Natural killer cell treated with Interleukin-12 subunit alpha and Interleukin-12 subunit beta and Interleukin-15 and Interleukin-18, amount 100 ng/mL, for 72 hours (primary cell): Measurements from ENCODE around the gene FUT8. TPM values are rescaled to one million over a fixed set of nuclear protein-coding genes. Genes with fewer than 3 reads are reported as not detected.
A peak's percentile ranks its signal among the peaks of the same experiment; 100 is the strongest.

ENCODE experiments used
- ATAC-seq, 2 donors: fragments of 150-1000 bp; cut with Tn5 transposase in 1 of 2; sonication (Bioruptor Pico), chemical (Tn5 transposase) in 1 of 2; 2 replicates each; pipeline ENCODE4 v1.10.0; 2021
- DNase-seq: peaks from one replicate; pipeline ENCODE4 v3.0.0; 2022; ENCODE audit warnings: low spot score
- H3K27ac Mint-ChIP-seq, 2 donors: 1 replicate in 1 of 2; 2 replicates in 1 of 2; pipeline ENCODE4 v1.8.0; 2022; ENCODE audit warnings: mixed read lengths in 2 of 2, mild to moderate bottlenecking in 1 of 2, moderate library complexity in 1 of 2
- H3K27me3 Mint-ChIP-seq, 2 donors: 1 replicate in 1 of 2; 2 replicates in 1 of 2; pipeline ENCODE4 v1.8.0; 2022; ENCODE audit warnings: mixed read lengths in 2 of 2
- H3K36me3 Mint-ChIP-seq: one replicate; pipeline ENCODE4 v1.8.0; 2022; ENCODE audit warnings: mixed read lengths
- H3K4me1 Mint-ChIP-seq, 2 donors: 1 replicate in 1 of 2; 2 replicates in 1 of 2; pipeline ENCODE4 v1.8.0; 2022; ENCODE audit warnings: low read depth in 2 of 2, mixed read lengths in 2 of 2, mild to moderate bottlenecking in 1 of 2
- H3K4me3 Mint-ChIP-seq: one replicate; pipeline ENCODE4 v1.8.0; 2022; ENCODE audit warnings: mixed read lengths
- H3K9me3 Mint-ChIP-seq: 2 replicates; pipeline ENCODE4 v1.8.0; 2022; ENCODE audit warnings: mixed read lengths
- total RNA-seq, 2 donors: library from RNA; stranded (reverse); gene quantifications; one replicate each; pipeline ENCODE4 v1.2.3, GENCODE V29; 2022

Gene FUT8
- total RNA-seq, 2 donors from 2014 or later, result 73.0 to 139 TPM

GRCh38 chr14:65548878-65549277 is 136.3 kb downstream of the FUT8 start:
- H3K27ac Mint-ChIP-seq, result no peak overlapping the region
- no peaks in the 10 kb centered on the region for H3K27me3 Mint-ChIP-seq
- no peaks in the 10 kb centered on the region for H3K9me3 Mint-ChIP-seq
- H3K36me3 Mint-ChIP-seq, result no peaks in the 10 kb centered on the region
- DNase-seq (no peak), ATAC-seq (no peak)
- H3K4me1 Mint-ChIP-seq, result peaks cover 0 to 7% of the 10 kb centered on the region in 2 donors
- no peak overlapping the region for H3K4me3 Mint-ChIP-seq

- no peaks in the 10 kb centered on the region for H3K9me3 Mint-ChIP-seq
- peaks cover 0 to 7% of the 10 kb centered on the region in 2 donors for H3K4me1 Mint-ChIP-seq
Observed at GRCh38 chr14:65549429-65549828, 136.9 kb downstream of the FUT8 start.

GRCh38 chr14:65550779-65551643 is 138.5 kb downstream of the FUT8 start:
- no peak overlapping the region for H3K4me3 Mint-ChIP-seq
- no peaks in the 10 kb centered on the region for H3K9me3 Mint-ChIP-seq
- no peak overlapping the region for H3K27ac Mint-ChIP-seq
- no peak for DNase-seq
- H3K27me3 Mint-ChIP-seq, result no peaks in the 10 kb centered on the region
- no peaks in the 10 kb centered on the region for H3K36me3 Mint-ChIP-seq
- ATAC-seq, result no peak
- peaks cover 0 to 7% of the 10 kb centered on the region in 2 donors for H3K4me1 Mint-ChIP-seq

More at GRCh38 chr14:65549429-65549828, 136.9 kb downstream of the FUT8 start:
- H3K36me3 Mint-ChIP-seq, result no peaks in the 10 kb centered on the region
- H3K27me3 Mint-ChIP-seq, result no peaks in the 10 kb centered on the region
- ATAC-seq (no peak), DNase-seq (no peak)
- H3K4me3 Mint-ChIP-seq, result no peak overlapping the region
- no peak overlapping the region for H3K27ac Mint-ChIP-seq

GRCh38 chr14:65552724-65553123 is 140.2 kb downstream of the FUT8 start:
- Mint-ChIP-seq H3K9me3 (no peaks in the 10 kb centered on the region), H3K36me3 (no peaks in the 10 kb centered on the region)
- no peak for ATAC-seq

GRCh38 chr14:65554837-65555236 is 142.3 kb downstream of the FUT8 start:
- H3K4me1 Mint-ChIP-seq, result peaks cover 0 to 7% of the 10 kb centered on the region in 2 donors
- H3K27ac Mint-ChIP-seq, result no peak overlapping the region
- ATAC-seq (no peak), DNase-seq (no peak)
- no peaks in the 10 kb centered on the region for H3K36me3 Mint-ChIP-seq
- H3K4me3 Mint-ChIP-seq, result no peak overlapping the region
- H3K9me3 Mint-ChIP-seq, result no peaks in the 10 kb centered on the region
- no peaks in the 10 kb centered on the region for H3K27me3 Mint-ChIP-seq

More at GRCh38 chr14:65552724-65553123, 140.2 kb downstream of the FUT8 start:
- no peak overlapping the region for H3K4me3 Mint-ChIP-seq
- DNase-seq, result no peak
- no peaks in the 10 kb centered on the region for H3K27me3 Mint-ChIP-seq
- H3K4me1 Mint-ChIP-seq, result peaks cover 0 to 7% of the 10 kb centered on the region in 2 donors
- H3K27ac Mint-ChIP-seq, result no peak overlapping the region

- Mint-ChIP-seq H3K36me3 (no peaks in the 10 kb centered on the region), H3K9me3 (no peaks in the 10 kb centered on the region), H3K27ac (no peak overlapping the region), H3K27me3 (no peaks in the 10 kb centered on the region), H3K4me1 (peaks cover 0 to 7% of the 10 kb centered on the region in 2 donors), H3K4me3 (no peak overlapping the region)
- DNase-seq (no peak), ATAC-seq (no peak)
Observed at GRCh38 chr14:65555358-65555757, 142.8 kb downstream of the FUT8 start.

- no peaks in the 10 kb centered on the region for H3K4me1 Mint-ChIP-seq
- DNase-seq, result no peak
- no peak overlapping the region for H3K4me3 Mint-ChIP-seq
- no peak for ATAC-seq
- no peaks in the 10 kb centered on the region for H3K9me3 Mint-ChIP-seq
- no peaks in the 10 kb centered on the region for H3K27me3 Mint-ChIP-seq
- peaks cover 8% of the 10 kb centered on the region for H3K36me3 Mint-ChIP-seq
- H3K27ac Mint-ChIP-seq, result no peak overlapping the region
Observed at GRCh38 chr14:65558363-65558762, 145.8 kb downstream of the FUT8 start.

- no peaks in the 10 kb centered on the region for H3K9me3 Mint-ChIP-seq
- no peak overlapping the region for H3K27ac Mint-ChIP-seq
- H3K27me3 Mint-ChIP-seq, result no peaks in the 10 kb centered on the region
- H3K4me1 Mint-ChIP-seq, result no peaks in the 10 kb centered on the region
- ATAC-seq (no peak), DNase-seq (no peak)
- no peak overlapping the region for H3K4me3 Mint-ChIP-seq
- peaks cover 15% of the 10 kb centered on the region for H3K36me3 Mint-ChIP-seq
Observed at GRCh38 chr14:65560340-65561027, 148.0 kb downstream of the FUT8 start.

- no peak overlapping the region for H3K4me3 Mint-ChIP-seq
- peaks cover 4 to 14% of the 10 kb centered on the region in 2 donors for H3K4me1 Mint-ChIP-seq
- H3K27me3 Mint-ChIP-seq, result no peaks in the 10 kb centered on the region
- H3K36me3 Mint-ChIP-seq, result peaks cover 20% of the 10 kb centered on the region
- no peak overlapping the region for H3K27ac Mint-ChIP-seq
- no peaks in the 10 kb centered on the region for H3K9me3 Mint-ChIP-seq
- DNase-seq (no peak), ATAC-seq (no peak)
Observed at GRCh38 chr14:65564370-65564769, 151.8 kb downstream of the FUT8 start.

GRCh38 chr14:65565948-65566347 is 153.4 kb downstream of the FUT8 start:
- H3K4me1 Mint-ChIP-seq, result peaks cover 8 to 19% of the 10 kb centered on the region in 2 donors

GRCh38 chr14:65566820-65567522 is 154.4 kb downstream of the FUT8 start:
- Mint-ChIP-seq H3K36me3 (peaks cover 20% of the 10 kb centered on the region), H3K27ac (peak overlapping the region; percentile 6 to 15), H3K27me3 (no peaks in the 10 kb centered on the region), H3K4me3 (peak overlapping the region; percentile 40), H3K4me1 (peaks cover 8 to 19% of the 10 kb centered on the region in 2 donors), H3K9me3 (no peaks in the 10 kb centered on the region)
- DNase-seq (no peak), ATAC-seq (no peak)

More at GRCh38 chr14:65565948-65566347, 153.4 kb downstream of the FUT8 start:
- H3K9me3 Mint-ChIP-seq, result no peaks in the 10 kb centered on the region
- no peak overlapping the region for H3K4me3 Mint-ChIP-seq
- ATAC-seq (no peak), DNase-seq (no peak)
- peaks cover 20% of the 10 kb centered on the region for H3K36me3 Mint-ChIP-seq
- no peak overlapping the region for H3K27ac Mint-ChIP-seq
- no peaks in the 10 kb centered on the region for H3K27me3 Mint-ChIP-seq

GRCh38 chr14:65574611-65575010 is 162.1 kb downstream of the FUT8 start:
- no peaks in the 10 kb centered on the region for H3K9me3 Mint-ChIP-seq
- no peak overlapping the region for H3K4me3 Mint-ChIP-seq
- H3K27ac Mint-ChIP-seq, result no peak overlapping the region
- H3K27me3 Mint-ChIP-seq, result no peaks in the 10 kb centered on the region
- peaks cover 4% of the 10 kb centered on the region in 2 donors for H3K4me1 Mint-ChIP-seq
- no peaks in the 10 kb centered on the region for H3K36me3 Mint-ChIP-seq
- ATAC-seq (no peak), DNase-seq (no peak)

GRCh38 chr14:65575389-65575788 is 162.9 kb downstream of the FUT8 start:
- H3K27me3 Mint-ChIP-seq, result no peaks in the 10 kb centered on the region
- H3K4me3 Mint-ChIP-seq, result no peak overlapping the region

More at GRCh38 chr14:65575389-65575788, 162.9 kb downstream of the FUT8 start:
- Mint-ChIP-seq H3K27ac (no peak overlapping the region), H3K9me3 (no peaks in the 10 kb centered on the region), H3K4me1 (no peaks in the 10 kb centered on the region), H3K36me3 (no peaks in the 10 kb centered on the region)
- no peak for DNase-seq
- no peak for ATAC-seq
